ENCODE results near the gene N4BP2.

The N4BP2 gene

DNA sequence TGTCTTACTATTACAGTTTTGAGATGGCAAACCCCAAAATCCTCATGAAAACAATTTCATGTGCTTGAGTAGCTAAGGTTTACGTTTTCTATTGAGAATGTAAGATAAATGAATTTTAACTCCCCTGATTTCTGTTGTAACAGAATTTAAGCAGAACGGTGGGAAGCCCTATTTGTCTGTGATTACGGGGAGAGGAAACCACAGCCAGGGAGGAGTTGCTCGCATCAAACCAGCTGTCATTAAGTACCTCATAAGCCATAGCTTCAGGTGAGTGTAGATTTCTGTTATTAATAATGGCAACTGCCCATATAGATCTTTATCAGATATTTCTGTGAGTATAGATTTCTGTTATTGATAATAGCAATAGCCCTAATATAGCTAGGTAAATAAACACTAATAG lies 96.0 kb downstream of the N4BP2 start:
- no peak for DNase-seq

DNA sequence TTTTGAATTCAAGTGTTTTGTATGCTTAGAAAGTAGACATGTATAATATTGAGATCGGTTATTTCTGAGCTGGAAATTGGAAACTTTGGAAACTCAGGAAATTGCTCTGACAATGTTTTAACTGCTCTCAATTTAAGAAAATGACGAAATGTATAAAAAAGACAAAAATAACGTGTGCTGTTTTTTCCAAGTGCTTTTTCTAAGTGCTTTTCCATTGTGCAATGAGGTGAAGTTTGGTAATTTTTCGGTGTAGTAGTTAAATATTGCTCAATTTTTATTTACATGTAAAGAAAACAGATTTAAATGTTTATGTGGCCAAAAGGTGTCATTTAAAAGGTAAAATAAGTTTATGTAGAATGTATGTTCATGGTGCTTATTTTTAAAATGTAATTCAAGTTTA lies 100.8 kb downstream of the N4BP2 start:
- DNase-seq = no peak

DNA sequence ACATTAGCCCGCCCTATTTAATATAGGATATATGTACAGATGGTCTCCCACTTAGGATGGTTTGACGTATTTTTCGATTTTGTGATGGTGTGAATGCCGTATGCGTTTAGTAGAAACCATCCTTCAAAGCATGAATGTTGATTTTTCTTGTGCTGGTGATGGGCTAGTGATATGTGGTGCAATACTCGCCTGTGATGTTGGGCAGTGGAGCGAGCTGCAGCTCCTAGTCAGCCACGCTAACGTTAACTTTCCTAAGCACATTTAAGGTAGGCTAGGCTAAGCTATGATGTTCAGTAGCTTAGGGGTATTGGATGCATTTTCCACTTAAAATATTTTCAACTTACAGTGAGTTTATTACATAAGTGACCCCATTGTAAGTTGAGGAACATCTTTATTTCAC lies 103.6 kb downstream of the N4BP2 start:
- DNase-seq = no peak

DNA sequence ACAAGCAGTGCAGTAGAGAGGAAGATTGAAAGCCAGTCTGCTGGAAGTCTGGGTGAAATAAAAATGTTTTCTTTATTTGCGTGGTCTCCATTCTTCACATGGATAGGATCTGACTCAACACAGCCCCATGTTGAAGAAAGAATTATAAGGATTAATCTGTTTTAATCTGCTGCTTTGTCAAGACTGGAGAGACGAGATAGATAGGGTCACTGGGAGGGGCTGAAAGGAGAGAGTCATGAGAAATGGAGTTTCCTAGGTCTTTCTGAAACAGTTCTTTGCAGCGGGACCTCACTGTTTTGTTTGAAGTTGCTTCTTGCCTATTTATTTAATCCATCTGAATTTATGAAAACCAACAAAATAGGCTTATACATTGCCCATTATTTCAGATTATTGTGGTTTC lies 107.8 kb downstream of the N4BP2 start:
- DNase-seq = no peak

DNA sequence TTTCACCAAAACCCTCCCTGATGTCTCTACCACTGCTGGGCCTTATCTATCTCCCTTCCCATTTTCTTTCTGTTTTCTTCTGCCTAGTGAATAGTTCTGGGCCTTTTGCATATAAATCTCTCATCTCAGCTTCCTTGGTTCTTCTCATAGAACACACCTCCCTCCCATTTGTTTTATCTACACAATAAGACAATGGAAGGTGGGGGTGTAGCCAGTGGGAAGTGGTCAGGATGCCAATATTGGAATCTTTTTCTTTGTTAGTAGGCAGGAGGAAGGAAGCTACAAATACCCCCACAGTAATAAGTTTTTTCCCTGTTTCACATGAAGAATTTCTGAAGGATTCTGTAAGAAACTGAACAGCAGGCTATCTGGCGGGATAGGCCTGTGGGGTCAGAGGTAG lies 109.3 kb downstream of the N4BP2 start:
- no peak for DNase-seq

DNA sequence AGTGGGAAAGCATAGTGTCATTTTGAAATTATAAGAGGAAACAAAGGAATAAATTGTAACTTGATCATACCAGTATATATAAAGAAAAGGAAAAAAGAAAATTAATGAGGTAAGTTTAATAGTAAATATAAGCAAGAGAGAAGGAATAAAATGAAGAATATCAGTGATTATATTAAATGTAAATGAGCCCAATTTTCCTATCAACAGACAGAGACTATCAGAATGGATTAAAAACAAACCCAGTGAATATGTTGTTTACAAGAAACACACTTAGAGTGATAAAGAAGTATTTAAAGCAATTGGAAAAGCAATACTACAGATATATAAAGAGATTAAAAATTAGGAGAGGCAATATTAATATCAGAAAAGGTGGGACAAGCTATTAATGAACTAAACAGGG lies 111.4 kb downstream of the N4BP2 start:
- DNase-seq = no peak

DNA sequence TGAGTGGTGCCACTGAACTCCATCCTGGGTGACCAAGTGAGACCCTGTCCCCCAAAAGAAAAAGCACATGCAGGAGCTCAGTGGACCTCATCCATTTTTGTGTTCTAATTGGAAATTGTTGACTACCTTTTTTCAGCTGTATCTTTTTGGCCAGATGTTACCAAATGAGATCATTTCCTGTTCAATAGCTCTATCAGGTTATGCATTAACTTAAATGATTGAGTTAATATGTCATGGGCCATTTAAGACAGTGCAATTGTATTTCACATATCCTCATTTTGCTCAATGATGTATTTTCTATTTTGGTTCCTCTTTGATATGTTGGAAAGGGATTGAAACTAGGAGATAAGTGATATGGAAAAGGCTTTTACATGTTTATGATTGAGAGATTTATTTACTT lies 113.9 kb downstream of the N4BP2 start:
- DNase-seq = no peak

DNA sequence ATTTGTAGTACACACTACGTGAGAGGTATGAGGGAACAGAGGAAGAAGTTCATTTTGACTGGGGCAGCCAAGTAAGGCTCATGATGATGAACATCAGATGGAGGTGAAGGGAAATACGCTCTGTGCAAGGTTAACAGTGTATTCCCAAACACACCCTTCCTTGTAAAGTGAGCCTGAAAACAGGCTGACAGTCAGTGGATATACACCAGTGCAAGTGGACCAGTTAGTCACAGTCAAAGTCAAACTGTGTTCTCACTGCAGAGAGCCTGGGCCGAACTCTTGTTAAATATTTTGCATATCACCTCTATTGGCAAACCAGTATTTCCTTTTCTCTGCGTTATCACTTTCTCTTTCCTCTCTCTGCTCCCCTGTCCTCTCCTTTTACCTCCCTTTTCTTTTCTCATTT lies 116.8 kb downstream of the N4BP2 start:
- no peak for DNase-seq

DNA sequence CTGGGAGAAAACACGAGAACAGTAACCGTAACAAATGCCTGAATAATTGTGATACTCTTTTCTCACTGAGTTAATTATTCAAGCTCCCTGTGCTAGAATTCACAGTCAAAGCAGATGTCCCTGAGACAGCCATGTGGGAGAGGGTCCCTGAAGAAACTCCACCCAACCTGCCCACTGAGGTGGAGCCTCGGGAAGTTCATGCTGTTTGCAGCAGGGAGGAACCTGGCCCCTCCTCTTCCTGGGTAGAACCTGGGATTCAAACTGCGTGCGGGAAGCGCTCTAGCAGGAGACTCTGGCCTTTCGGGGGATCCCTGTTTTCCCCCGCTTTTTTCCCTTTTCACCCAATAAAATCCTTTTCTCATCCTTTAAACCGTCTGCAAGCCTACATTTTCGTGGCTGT lies 120.0 kb downstream of the N4BP2 start:
- DNase-seq = no peak

DNA sequence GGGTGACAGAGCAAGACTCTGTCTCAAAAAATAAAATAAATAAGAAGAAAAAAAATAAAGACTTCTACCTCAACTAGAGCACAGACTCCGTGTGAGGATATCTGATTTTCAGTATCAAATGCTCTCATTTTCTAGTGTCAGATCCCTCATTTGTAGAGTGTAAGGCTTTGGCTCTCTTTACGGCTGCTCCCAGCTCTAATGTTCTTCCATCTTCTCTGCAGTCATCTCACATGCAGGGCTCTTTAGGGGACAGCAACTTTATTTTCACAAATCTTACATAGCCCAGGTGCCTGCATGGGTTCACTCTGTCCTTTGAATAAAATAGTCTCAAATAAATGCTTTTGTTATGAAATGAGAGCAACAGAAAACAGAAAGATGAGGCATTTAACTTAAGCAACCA lies 120.9 kb downstream of the N4BP2 start:
- DNase-seq = no peak

DNA sequence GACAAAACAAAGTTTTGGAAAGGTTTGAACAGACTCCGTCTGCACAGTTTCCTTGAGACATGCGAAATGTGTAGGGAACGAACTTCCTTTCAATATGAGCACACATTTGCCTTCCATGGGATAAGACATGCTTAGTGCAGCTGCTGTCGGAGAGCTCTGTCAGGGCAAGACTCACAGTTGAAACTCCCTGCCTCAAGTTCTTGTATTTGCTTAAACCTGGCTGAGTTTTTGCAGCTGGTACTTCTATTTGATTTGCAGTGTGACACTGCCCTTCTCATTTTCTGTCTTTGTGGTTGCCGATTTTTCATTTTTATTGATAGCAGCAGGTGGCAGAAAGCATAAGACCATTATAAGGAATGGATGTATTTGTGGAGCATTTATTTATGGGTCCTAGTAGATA lies 122.0 kb downstream of the N4BP2 start:
- DNase-seq = no peak

DNA sequence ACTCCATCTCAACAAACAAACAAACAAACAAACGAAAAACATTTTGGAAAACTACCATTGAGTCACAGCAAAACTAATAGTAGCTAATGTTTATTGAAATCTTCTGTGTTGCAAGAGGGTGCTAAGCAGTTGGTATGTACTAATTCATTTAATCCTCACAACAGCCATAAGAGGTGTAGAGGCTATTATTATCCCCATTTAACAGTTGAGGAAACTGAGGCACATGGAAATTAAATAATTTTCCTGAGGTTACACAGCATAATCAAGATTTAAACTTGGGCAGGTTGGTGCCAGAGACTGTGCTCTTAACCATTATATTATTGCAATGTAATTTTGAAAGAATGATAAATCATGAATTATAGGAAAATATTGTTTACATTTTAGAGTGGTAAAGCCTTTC lies 122.7 kb downstream of the N4BP2 start:
- DNase-seq = no peak

DNA sequence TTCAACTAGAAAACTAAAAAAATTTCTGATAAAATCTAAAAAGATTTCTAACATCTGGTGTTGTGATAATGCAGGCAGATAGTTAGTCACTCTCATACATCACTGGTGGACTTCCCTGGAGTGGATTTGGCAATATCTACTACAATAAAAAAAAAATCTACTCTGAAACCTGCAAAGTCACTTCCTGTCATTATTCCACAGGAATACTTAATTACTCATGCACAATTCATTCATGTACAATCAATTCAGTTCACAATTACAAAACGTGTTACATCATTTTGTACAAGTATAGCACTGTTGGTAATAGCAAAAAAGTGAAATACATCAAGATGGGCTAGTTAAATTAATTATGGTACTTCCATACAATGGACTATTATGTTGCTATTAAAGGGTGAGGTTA lies 123.7 kb downstream of the N4BP2 start:
- DNase-seq = no peak

DNA sequence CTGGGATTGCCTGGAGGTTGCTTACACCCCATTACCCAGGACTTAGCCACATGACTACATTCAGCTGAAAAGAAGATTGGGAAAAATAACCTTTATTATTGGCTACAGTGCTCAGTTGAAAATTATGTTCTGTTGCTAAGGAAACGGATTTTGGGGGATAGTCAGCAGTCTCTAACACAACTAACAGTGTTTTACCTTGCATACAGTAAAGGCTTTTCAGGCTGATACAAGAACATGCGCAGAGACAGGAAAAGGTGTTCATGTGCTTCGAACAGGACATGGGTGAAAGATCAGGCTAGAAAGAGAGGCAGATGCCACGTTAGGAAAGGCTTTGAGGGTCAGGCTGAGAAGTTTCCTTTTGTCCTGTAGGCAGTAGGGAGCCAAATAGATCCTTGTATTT lies 125.4 kb downstream of the N4BP2 start:
- DNase-seq = peak in 1 of 51 donors; percentile 15

DNA sequence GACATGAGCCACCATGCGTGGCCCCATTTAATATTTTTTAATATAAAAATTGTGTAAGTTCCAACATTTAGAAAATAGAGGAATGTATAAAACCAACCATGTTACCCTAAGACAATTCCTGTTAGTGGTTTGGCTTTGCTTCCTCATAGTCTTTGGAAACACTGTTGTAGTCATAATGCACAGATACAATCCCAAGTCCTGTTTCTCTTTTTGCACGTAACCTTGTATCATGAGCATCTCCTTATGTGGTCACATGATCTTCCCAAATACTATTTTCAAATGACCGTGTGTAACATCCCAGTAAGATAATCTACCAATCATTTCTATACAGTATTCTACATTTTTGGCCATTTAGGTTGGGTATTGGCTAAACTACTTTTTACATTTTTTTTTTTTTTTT lies 126.3 kb downstream of the N4BP2 start:
- DNase-seq = no peak

DNA sequence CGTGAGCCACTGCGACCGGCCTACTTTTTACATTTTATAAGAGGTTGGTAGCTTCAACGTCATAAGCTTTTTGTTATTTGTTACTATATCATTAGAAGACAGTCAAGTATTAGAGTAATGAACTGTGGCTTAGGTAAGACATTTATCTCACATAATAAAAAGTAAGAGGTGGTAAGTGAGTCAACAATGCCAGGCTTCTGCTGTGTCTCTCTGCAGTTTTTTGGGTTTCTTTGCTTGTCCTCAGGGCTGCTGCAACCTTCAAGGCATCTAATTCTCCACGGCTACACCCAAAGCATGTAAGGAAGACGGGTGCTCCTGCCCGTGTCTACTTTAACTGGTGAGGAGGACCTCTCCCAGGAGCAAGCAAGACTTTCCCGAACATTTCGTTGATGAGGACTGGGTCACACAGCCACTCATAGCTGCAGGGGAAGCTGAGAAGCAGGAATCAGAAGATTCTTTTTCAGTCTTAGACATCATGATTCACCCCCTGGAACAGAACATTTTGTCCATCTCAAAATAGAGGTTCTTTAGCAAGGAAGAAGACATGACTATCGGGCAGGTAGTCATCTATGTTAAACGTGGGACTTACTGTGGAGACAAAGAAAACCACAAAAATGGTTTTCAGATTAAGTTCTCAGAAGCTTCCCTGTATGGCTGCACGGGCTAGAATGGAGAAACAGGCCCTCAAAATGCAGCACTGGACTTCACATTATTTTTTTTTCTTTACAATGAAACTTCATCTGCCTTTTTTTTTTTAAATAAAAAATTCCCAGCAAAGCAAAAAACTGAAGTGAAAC lies 127.2 kb downstream of the N4BP2 start:
- DNase-seq = no peak

DNA sequence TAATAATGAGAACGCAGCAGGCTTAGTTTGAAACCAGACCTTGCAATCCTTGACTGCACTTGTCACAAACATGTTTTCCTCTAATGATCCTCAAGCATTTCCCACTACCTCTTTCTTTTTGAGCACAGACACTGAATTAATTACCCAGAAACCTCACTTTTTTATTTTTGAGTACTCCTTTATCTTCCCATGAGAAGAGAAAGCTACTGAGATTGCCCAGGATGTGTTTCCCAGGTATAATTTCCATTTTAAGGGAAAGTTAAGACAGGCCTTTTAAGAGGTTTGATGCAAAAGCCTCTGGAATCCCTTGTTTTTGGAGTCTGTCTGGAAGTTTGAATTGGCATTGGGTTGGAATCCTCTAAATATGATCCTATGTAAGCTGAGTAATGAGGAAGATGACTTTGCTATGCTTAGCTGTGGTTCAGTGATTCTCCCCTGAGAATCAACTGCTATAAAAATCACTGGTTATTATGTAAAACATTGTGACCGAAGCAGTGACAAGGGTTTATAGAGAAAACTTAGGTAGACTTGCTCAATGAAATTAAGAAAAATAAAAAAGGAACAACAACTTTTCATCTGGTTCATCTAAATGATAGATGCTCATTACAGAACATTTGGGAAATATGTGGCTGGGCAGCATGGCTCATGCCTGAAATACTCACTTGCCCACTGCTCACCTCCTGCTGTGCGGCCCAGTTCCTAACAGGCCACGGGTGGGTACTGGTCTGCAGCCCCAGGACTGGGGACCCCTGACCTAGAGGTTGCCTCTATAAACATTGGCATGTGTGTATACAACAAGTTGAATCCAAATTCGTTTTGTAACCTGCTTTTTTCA lies 129.4 kb downstream of the N4BP2 start:
- DNase-seq = no peak

DNA sequence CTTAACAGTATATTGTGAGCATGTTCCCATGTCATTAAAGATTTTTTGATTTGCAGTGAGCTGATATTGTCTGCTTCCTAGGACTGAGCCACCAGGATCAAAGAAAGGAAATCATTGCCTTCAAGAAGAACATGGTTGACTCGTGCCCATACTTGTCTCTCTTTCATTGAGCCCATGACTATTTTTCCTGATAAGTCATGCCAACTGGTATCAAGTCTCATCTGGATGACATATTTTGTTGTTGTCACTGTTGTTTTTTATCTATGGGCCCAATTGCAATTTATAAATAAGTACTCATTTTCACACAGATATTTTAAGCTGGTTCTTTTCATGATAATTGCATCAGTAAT lies 130.0 kb downstream of the N4BP2 start:
- DNase-seq = no peak

DNA sequence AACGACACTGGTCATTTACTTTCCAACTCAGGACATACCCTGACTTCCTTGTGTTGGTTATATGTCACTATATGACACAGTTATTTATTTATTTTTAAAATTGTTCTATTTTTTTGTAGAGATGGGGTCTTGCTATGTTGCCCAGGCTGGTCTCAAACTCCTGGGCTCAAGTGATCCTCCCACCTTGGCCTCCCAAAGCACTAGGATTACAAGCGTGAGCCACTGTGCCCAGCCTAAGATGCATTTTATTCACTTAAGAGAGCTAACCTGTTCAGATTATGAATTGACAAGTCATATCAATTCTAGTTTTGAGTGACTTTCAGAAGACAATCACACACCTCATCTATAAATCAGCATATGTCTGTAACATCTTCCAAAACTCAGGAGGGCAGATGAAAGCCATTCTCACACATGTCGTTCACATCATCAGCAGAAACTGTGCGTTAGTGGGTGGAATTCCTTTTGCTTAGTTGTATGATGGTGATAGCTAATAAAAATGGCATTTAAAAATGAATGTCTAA lies 130.8 kb downstream of the N4BP2 start:
- DNase-seq = no peak

DNA sequence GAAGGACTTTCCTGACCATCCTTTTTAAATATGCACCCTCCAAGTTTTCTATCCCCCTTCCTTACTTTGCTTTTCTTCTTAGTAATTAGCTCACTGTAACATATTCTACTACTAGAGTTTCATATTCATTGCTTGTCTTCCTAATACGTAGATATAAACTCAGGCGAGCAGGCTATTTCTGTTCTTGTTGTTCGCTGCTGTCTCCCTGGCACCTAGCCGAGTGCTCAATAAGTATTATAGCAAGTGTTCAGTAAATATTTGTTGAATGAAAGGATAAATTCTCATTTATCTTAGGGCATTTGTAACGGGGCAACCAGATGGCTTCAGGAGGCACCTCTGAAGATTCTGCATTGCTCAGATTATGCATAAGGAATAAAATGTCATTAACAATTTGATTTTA lies 133.4 kb downstream of the N4BP2 start:
- DNase-seq = no peak

DNA sequence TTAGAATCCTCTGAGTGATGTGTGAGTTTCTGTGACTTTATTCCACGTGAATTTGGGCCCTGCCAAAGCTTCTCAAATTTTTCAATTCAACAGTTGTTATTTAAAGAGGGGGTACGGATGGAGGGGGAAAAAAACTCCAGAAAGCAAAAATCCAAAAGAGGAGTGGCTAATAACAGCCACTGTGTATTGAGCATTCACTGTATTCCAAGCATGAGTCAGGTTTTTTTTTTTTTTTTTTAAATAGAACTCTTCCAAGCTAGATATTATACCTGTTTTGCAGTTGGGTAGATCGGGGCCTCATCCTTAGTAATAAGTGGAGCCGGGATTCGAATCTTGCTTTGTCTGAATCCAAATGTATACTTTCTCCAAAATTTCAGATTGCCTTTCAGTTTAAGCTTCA lies 133.8 kb downstream of the N4BP2 start:
- DNase-seq = no peak

DNA sequence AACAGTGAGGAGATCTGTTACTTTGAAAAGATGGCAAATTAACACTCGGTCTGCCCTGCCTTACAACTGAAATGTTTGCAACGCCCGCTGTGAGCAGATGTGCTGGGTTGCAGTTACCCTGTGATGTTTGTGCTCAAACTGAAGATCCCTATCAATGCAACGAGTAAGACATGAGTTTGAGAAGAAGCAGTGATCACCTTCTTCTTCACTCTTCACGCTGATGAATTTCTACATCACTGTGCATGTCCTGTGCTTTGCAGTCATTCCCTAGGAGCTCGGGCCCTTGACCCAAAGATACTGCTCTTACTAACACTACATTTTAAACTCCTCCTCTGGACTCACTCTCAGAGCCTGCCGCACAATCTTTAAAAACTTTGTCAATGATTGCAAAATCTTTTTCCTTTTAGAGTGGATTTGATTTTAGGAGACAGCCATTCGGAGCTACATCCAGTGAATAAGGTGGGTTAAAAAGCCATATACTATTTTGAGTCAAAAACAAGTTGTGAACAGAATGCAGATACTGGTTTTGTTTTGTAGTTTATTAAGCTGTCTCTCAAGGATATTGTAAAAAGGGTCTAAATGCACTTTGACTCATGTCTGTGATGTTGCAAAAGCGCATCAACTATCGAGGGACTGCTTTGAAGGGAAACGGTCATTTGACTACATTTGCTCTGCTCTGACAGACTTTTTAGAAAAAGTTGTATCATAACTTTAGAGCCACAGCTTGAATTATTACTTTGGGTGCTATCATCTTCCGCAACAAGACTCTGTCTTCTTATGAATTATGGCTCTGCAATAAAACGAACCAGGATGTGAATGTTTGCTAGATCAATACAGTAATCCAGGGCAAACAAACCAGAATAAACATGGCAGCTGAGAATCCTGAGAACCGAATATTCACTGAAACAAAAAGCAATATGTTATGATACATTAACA lies 134.5 kb downstream of the N4BP2 start:
- DNase-seq = no peak

Data from hypothalamus (tissue), 51 donors.